Measurements from ENCODE around the gene DTNBP1.
"Not testable (repeated sequence)": the region's sequence is repeated elsewhere in the genome, so short reads cannot be mapped to it uniquely, and the experiment has no call there.

Gene DTNBP1

DNA sequence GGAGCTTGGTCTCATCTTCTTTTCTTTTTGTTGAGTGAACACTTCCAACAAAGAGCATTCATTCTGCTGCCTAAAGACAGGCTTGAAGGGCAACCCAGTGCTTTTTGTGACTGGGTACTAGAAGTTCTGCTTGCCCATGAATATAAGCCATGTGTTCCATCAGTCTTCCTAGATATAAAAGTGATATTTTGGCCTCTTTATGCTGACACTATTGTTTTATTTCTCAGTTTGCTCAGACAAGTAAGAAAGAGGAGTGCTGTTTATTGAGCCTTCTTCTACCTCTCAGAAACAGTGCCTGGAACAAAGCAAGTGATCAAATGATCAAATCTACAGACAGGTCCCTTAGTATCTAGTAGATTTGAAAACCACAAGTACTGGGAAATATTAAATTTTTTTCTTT lies 2.4 kb upstream of the DTNBP1 start:
- DNase-seq, result no peak

- no peak for DNase-seq
Observed at GRCh38 chr6:15663130-15663871, 473 bp upstream of the DTNBP1 start.

- DNase-seq, result no peak
Observed at GRCh38 chr6:15661853-15662325, 939 bp downstream of the DTNBP1 start.

DNA sequence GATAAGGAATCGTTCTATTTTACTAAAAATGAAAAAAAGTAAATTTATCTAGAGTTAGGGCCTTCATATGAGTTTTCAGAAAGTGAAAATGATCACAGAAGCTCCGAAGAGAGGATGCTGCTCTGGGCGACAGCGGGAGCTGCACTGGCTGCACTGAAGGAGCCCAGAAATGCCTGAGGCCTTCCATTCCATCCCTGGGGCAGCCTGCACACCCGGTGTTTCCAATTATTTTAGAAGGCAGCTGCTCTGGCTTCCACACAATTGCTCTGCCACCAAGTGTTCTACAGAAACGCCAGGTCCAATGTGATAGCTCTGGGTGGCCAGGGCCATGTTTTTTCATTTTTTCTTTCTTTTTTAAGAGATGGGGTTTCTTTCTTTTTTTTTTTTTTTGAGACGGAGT lies 3.6 kb downstream of the DTNBP1 start:
- no peak for DNase-seq

DNA sequence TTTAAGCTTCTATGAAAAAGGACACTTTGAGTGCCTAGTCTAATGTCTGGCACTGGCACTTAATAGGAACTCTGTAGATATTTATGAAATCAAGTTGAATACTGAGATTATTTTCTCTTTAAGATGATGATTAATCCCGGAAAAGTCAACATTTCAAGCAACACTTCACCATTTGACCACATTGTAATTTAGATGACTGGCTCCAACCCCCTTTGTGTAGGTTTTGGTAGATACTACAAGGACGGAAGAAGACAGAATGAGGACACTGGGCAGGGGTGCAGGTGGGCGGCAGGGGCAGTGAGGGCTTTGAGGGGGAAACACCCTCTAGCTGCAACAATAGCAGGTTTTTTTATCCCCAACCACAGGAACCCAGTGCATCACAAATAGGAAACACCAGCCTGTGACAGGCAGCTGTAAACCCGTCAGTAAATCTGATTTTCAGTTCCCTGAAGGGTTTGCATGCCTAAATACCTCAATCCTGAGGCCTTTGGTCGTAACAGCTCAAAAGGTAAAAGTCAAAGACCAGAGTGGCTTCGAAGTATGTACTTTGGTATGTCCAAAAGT lies 4.6 kb downstream of the DTNBP1 start:
- no peak for DNase-seq

DNA sequence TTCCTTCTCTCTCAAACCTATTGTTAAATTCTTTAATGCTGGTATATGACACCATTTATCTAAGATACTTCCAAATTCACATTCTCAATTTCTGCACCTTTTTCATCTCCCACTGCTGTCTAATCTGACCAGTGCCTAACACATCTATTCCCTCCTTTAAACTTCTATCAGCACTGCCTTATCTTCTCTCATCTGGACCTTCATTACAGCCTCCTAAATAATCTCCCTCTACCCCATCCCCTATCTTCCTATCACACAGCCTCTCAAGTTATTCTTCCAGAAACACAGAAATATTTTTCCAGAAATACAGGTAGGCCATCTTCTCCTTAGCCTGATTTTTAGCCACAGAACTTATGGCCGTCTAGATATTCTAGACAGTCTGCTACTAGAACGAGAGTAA lies 5.5 kb downstream of the DTNBP1 start:
- no peak for DNase-seq

GRCh38 chr6:15656145-15656544 lies 6.7 kb downstream of the DTNBP1 start:
- no peak for DNase-seq

GRCh38 chr6:15654250-15654649 lies 8.6 kb downstream of the DTNBP1 start:
- no peak for DNase-seq

GRCh38 chr6:15653581-15653980 lies 9.2 kb downstream of the DTNBP1 start:
- DNase-seq, result no peak

DNA sequence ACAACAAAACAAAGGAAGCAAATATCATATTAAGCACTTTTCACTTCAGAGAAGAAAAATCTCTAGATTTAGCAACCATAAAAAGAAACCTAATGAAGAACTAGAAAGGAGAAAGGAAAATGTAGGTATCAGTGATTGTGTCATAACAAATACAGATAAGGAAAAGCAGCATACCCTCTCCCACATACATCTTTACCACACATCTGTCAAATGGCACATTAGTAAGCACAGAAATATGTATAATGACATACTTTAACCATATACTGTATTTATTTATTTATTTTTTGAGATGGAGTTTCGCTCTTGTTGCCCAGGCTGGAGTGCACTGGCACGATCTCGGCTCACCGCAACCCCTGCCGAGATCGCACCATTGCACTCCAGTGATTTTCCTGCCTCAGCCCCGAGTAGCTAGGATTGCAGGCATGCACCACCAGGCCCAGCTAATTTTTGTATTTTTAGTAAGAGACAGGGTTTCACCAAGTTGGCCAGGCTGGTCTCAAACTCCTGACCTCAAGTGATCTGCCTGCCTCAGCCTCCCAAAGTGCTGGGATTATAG lies 12.7 kb downstream of the DTNBP1 start:
- not testable (repeated sequence) for DNase-seq

DNA sequence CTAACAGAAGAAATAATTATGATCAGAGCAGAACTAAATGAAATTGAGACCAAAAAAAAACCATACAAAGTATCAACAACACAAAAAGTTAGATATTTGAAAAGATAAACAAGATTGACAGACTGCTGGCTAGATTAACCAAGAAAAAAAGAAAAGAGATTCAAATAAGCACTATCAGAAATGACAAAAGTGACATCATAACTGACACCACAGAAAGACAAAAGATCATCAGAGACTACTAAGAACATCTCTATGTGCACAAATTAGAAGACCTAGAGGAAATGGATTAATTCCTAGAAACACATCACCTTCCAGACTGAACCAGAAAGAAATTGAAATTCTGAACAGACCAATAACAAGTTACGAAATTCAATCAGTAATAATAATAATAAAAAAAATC lies 17.9 kb downstream of the DTNBP1 start:
- DNase-seq, result no peak

DNA sequence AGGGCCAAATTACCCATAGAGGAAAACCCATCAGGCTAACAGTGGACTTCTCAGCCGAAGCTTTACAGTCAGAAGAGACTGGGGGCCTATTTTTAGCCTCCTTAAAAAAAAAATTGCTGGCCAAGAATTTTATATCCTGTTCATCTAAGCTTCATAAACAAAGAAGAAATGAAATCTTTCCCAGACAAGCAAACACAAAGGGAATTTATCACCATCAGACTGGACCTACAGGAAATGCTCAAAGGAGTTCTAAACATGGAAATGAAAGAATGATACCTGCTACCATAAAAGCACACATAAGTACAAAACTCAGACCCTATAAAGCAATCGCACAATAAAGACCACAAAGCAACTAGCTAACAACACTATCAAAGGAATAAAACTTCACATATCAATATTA lies 19.3 kb downstream of the DTNBP1 start:
- no peak for DNase-seq

GRCh38 chr6:15642276-15642675 lies 20.6 kb downstream of the DTNBP1 start:
- DNase-seq, result no peak

DNA sequence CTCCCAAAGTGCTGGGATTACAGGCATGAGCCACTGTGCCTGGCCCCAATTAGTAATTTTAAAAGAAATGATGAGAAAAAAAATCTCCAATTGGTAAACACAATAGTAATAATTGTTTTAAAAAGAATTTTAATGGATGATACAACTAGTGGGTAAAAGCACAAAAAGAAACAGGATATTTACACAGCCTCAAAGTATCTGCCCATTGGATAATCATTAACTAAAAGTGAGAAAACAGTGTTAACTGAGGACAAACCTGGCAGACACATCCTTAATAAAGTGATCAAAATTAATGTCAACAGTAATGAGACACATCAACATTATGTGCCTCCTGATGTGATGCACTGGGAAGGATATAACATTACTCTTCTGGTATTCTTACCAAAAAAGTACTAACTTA lies 24.5 kb downstream of the DTNBP1 start:
- no peak for DNase-seq

GRCh38 chr6:15631432-15631831 lies 31.4 kb downstream of the DTNBP1 start:
- no peak for DNase-seq

GRCh38 chr6:15630202-15630601 lies 32.6 kb downstream of the DTNBP1 start:
- no peak for DNase-seq

GRCh38 chr6:15629487-15629886 lies 33.3 kb downstream of the DTNBP1 start:
- no peak for DNase-seq

- DNase-seq, result peak; percentile 73
Observed at GRCh38 chr6:15628499-15629131, 34.2 kb downstream of the DTNBP1 start.

GRCh38 chr6:15627821-15628220 lies 35.0 kb downstream of the DTNBP1 start:
- DNase-seq, result no peak

- no peak for DNase-seq
Observed at GRCh38 chr6:15626878-15627674, 35.8 kb downstream of the DTNBP1 start.

GRCh38 chr6:15626160-15626559 lies 36.7 kb downstream of the DTNBP1 start:
- DNase-seq, result no peak

DNA sequence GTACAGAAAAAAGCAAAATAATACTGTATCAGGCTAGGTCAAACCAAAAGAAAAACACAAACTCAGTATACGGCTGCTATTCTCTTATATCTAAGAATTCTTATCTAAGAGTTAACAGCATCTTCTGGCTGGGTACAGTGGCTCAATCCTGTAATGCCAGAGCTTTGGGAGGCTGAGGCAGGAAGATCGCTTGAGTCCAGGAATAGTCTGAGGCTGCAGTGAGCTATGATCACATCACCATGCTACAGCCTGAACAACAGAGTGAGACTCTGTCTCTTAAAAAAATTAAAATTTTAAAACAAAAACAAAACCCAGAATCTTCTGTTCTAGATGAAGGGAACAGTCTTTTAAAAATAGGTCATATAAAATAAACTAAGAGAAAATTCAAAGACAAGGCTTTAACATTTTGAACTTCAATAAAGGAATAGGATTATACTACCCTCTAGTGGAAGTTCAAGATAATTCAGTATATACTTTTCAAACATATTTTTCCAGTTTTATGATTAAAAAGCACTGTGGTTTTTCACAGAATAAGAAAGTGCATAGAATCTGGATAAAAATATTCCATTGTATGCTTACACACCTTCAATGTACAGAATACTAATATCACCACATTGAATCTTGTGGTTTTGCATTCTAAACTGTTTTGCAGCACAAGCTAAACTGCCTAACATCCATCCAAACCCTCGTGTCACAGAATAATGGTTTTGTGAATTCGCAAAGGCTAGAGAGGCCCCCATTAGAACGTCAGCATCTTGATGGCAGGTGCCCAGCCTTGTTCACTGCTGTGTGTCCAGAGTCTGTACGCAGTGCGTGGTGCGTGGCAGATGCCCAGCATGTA lies 39.3 kb downstream of the DTNBP1 start:
- no peak for DNase-seq

Measured in activated CD4-positive, alpha-beta T cell treated with anti-CD3 and anti-CD28 coated beads for 48 hours (primary cell).